GM12891 (cell line): ENCODE data around the gene ZNF385D.

Experiments
- DNase-seq: peaks from one replicate; pipeline ENCODE4 v3.0.0; 2011; ENCODE audit warnings: low spot score; ENCODE audit not compliant: insufficient read length
- FAIRE-seq: peaks from 2 replicates; lab custom pipeline; 2011; peaks lifted over from hg19 to GRCh38; lab: Jason Lieb, UNC
- PAX5 ChIP-seq: IDR thresholded peaks from 2 replicates; pipeline ENCODE4 v1.6.1; 2011; ENCODE audit warnings: low read length, moderate library complexity, mild to moderate bottlenecking; ENCODE audit not compliant: insufficient read depth, severe bottlenecking
- POLR2A ChIP-seq: IDR thresholded peaks from 2 replicates; pipeline ENCODE4 v1.6.1; 2011; ENCODE audit warnings: low read depth, low read length, control low read depth
- POLR2AphosphoS5 ChIP-seq: IDR thresholded peaks from 2 replicates; pipeline ENCODE4 v1.6.1; 2011; ENCODE audit warnings: low read depth, low read length, control low read depth
- POU2F2 ChIP-seq: IDR thresholded peaks from 2 replicates; pipeline ENCODE4 v1.6.1; 2011; ENCODE audit warnings: low read depth, mild to moderate bottlenecking, control low read depth, low read length, moderate library complexity
- SPI1 ChIP-seq: IDR thresholded peaks from 2 replicates; pipeline ENCODE4 v1.6.1; 2011; ENCODE audit warnings: low read depth, low read length, control low read depth
- TAF1 ChIP-seq: IDR thresholded peaks from 2 replicates; pipeline ENCODE4 v1.6.1; 2011; ENCODE audit warnings: low read depth, low read length, control low read depth

ZNF385D gene

DNA sequence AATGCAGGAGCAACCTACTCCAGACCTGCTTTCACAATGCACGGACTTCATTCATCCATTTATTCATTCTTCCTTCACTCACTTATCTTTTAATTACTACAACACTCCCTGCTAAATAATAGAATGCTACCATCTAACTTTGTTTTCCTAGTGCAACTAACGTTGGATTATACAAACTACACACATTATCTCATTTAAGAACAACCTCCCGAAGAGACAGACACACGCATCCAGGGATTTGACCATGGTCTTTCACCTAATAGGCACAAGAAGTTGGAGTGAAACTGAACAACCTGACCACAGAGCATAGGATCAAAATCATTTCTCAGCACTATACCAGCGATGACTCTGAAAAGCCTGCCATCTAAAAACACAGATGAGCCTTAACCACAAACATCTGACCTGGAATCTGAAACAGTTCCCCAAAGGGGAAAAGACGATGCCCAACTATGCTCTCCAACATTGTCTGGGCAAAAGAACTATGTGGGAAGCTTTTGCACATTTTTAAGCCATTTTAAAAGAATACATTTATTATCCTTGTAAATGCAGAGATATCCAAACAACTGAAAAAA lies 21.0 kb downstream of the ZNF385D start:
- no peak for TF ChIP-seq SPI1
- TF ChIP-seq PAX5: no peak
- no peak for TF ChIP-seq POLR2AphosphoS5
- TF ChIP-seq POLR2A: no peak
- TF ChIP-seq TAF1: no peak
- no peak for TF ChIP-seq POU2F2
- no peak for DNase-seq
- no peak for FAIRE-seq

DNA sequence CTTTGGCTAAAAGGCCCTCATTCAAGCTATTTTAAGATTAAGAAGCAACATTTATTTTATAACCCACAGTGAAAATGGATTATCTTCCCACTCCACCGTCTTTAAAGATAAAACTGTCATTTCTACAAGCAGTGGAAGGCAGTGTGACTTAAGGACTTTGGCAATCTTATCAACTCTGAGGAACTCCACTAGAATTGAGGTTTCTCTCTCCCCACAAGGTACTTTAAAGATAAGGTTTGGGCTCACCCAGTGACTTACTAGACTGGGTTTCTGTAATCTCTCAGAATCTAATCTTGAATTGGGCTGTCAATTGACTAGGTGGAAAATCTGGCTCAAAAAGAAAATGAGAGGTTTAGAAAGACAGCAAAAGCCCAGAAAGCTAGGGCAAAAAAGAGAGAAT lies 21.7 kb downstream of the ZNF385D start:
- TF ChIP-seq PAX5 (no peak), POLR2AphosphoS5 (no peak), SPI1 (no peak), POU2F2 (no peak), POLR2A (no peak), TAF1 (no peak)
- FAIRE-seq (no peak), DNase-seq (no peak)

DNA sequence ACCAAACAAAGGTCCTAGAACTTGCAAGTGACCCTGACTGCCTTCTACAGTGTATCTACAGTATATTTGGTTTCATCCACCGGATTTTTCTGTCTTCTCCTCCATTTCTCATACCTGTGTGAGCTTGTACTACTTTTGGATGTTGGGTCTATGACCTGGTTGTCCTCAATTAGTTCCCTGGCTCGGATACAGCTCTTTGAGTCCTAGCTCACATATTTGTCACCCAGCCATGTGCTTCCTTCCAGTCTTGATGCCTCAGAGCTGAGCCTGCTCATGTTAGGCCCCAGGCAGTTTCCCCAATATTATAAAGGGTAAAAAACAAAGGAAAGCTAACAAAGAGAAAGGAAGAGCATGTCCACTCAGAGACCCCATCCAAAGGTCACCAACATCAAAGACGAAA lies 28.2 kb downstream of the ZNF385D start:
- FAIRE-seq (no peak), DNase-seq (no peak)
- TF ChIP-seq TAF1: no peak
- no peak for TF ChIP-seq SPI1
- no peak for TF ChIP-seq PAX5
- TF ChIP-seq POLR2AphosphoS5: no peak
- no peak for TF ChIP-seq POU2F2
- no peak for TF ChIP-seq POLR2A

DNA sequence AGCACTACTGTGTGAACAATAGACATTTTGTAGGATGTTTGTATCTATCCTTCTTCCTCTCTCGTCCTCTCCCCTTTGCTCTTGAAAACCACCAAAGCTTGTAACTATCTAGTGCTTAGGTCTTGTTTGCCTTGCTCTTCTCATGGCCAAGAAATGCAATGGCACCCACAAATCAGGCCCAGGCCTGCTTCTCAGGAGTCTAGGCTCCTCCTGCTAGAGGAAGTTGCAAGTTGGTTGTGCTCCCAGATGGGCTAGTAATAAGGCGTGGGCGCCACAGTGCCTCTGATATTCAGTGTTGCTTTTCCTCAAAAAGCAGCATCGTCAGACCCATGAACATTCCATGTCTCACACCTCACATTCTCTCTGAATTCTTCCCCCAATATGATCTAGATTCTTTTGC lies 28.7 kb downstream of the ZNF385D start:
- no peak for TF ChIP-seq TAF1
- no peak for TF ChIP-seq POU2F2
- no peak for TF ChIP-seq PAX5
- TF ChIP-seq POLR2A: no peak
- TF ChIP-seq POLR2AphosphoS5: no peak
- no peak for TF ChIP-seq SPI1
- FAIRE-seq (no peak), DNase-seq (no peak)

DNA sequence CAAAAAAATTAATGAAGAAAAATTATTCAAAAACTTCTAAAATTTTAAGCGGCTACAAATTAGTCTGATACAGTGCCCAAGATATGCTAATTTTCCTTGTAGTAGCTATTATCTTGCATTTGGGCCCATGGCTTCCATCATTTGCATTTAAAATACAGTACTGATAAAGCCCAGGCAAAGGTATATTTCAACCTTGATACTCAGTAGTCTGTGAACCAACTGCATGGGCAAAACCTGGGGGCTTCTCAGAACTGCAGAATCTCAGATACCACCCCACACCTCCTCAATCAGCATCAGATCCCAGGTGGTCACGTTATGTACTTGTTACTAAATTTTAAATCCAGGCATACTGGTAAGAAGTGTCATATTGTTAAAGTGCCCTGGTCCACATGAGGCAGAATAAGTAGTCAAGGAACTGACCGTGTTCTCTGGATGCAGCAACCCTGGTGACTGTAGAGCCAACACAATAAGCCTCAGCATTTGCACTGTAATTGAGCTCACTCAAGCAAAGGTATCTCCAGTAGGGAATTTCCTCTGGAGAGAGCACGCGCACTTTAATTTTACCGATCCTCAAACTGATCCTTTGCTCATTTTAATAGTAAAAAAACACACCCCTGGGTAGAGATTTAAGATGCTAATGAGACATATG lies 31.9 kb downstream of the ZNF385D start:
- FAIRE-seq: no peak

DNA sequence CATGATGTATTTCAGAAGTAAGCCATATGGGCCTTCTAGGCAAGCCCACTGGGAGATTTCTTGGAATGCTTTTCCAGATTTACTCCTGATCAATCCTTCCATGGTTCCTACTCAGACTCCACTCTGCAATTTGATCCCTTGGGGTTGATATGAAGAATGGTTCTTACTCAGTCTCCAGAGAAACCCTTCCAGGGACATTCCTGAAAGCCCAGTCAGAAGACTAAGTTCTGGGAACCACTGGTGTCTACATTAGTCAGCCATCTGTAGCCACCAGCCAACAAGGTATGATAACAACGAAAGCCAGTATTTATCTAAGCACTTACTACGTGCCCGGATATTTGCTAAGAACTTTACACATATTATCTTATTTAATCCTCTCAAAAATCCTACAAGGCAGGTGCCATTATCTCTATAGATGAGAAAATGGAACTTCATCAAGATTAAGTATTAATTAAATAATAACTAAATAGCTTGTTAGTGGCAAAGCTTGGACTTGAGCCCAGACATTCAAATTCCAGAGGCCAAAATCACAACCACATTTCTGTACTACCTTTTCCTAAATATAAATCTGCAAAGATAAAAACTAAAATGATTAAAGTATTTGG lies 32.7 kb downstream of the ZNF385D start:
- no peak for FAIRE-seq
- DNase-seq: no peak
- TF ChIP-seq SPI1: no peak

More for the DNA sequence above, 31.9 kb downstream of the ZNF385D start:
- no peak for DNase-seq
- no peak for TF ChIP-seq SPI1
- no peak for TF ChIP-seq POU2F2
- no peak for TF ChIP-seq POLR2AphosphoS5
- no peak for TF ChIP-seq POLR2A
- no peak for TF ChIP-seq PAX5
- no peak for TF ChIP-seq TAF1

DNA sequence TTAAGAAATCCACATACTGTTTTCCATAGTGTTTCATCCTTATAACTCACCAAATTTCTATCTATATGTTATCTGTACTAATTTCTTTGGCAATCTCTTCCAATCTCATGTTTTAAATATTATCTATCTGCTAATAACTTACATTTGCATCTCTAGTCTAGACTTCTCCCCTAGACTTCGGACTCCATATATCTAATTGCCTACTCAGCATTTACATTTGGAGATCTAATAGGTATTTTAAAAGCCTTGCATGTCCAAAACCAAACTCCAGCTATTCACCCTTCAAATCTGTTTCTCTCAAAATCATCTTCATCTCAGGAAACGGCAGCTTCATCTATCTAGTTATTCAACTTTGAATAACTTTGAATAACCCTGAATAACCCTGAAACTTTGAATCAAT lies 35.3 kb downstream of the ZNF385D start:
- FAIRE-seq (no peak), DNase-seq (no peak)
- no peak for TF ChIP-seq TAF1

DNA sequence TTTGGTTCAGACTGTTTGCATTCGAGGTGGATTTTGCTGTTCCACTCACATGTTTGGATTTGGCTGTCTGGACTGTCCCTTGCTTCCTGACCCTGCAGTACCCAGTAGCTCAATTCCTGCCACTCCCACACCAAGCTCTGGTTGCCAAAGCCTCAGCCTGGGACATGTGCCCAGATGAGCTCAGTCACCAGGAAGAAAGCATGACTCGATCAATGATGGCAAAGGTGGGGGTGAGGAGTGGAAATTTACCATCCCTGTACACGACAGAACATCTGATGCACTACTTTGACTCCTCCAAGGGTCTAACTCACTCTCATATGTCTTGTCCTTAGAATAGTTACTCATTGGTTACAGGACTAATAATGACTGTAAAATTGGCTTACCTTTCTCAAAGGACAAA lies 45.2 kb downstream of the ZNF385D start:
- FAIRE-seq (no peak), DNase-seq (no peak)
- TF ChIP-seq POLR2AphosphoS5 (no peak), POU2F2 (no peak), TAF1 (no peak), SPI1 (no peak), POLR2A (no peak), PAX5 (no peak)

DNA sequence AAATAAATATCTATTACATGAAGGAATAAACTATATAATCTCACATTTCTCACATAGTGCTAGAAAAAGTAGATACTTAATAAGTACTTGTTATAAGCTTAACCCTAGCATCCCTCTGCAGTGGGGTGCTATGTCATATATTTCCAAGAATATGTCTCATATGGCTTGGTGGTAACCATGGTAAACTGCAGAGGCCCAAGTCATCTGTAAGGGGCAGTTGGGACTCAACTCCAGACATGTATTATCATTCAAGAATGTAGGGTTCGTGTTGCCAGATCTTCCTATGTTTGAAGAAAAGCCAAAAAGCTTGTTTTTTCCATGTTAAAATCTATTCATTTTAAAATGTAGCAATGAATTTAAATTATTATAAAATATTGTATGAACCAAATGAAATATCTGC lies 46.2 kb downstream of the ZNF385D start:
- DNase-seq: no peak
- FAIRE-seq: no peak
- TF ChIP-seq PAX5: no peak

DNA sequence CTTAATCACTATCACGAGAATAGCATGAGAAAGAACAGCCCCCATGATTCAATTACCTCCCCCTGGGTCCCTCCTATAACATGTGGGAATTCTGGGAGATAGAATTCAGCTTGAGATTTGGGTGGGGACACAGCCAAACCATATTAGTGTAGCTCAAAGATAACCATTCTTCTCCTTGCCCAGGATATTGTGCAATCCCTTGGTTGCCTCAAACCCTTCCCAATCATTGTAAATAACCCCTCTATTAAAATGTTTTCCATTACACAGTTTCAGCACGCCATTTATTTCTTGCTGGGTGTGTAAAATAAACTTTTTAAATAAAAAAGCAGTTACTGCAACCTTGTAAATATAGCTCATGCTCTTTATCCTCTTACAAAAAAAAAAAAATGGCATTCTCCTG lies 47.7 kb downstream of the ZNF385D start:
- no peak for DNase-seq
- FAIRE-seq: no peak
- no peak for TF ChIP-seq PAX5
- no peak for TF ChIP-seq SPI1
- TF ChIP-seq POU2F2: no peak
- no peak for TF ChIP-seq POLR2AphosphoS5
- no peak for TF ChIP-seq TAF1
- no peak for TF ChIP-seq POLR2A

DNA sequence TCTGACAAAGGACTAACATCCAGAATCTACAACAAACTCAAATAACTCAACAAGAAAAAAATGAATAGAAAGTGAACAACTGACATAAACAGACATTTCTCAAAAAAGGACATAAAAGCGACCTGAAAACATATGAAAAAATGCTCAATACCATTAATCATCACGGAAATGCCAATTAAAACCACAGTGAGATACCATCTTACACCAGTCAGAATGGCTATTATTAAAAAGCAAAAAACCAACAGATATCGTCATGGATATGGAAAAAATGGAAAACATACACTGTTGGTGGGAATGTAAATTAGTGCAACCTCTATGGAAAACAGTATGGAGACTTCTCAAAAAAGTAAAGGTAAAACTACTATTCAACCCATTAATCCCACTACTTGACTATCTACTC lies 53.3 kb downstream of the ZNF385D start:
- no peak for TF ChIP-seq POU2F2
- no peak for TF ChIP-seq PAX5
- no peak for TF ChIP-seq POLR2AphosphoS5
- no peak for TF ChIP-seq TAF1
- no peak for TF ChIP-seq POLR2A
- TF ChIP-seq SPI1: no peak
- DNase-seq (no peak), FAIRE-seq (no peak)
